NCI-H526 (cell line): Measurements from ENCODE around the gene KRTAP9-4.
"Not testable (repeated sequence)": the region's sequence is repeated elsewhere in the genome, so short reads cannot be mapped to it uniquely, and the experiment has no call there.

Experiments used
- DNase-seq, 2 experiments: peaks; one replicate each; lab custom pipeline; 2025; lab: John Stamatoyannopoulos, UW

The KRTAP9-4 gene

GRCh38 chr17:41265078-41265477 lies 15.6 kb downstream of the KRTAP9-4 start, which contains the start of gene KRTAP9-6:
Gene KRTAP9-6 (plus strand): TSS chr17:41265378. CDS start chr17:41265378, 0 bp downstream.
- no peak for DNase-seq

DNA sequence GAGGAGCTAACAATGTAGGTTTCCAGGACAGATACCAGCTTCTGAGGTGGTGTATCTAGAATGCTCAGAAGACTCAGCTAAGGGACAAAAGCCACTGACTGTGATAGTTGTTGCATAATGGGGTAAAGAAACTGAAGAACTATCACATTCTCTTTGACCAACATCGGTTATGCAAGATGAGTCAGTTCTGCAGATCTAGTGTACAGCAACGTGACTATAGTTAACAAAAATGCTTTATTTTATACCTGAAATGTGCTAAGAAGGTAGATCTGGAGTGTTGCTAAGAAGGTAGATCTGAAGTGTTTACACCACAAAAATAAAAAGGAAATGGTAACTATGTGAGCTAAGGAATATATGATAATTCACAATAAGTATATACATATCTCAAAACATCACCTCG lies 18.2 kb downstream of the KRTAP9-4 start:
- no peak for DNase-seq

GRCh38 chr17:41271323-41271722 lies 21.8 kb downstream of the KRTAP9-4 start:
- not testable (repeated sequence) for DNase-seq

GRCh38 chr17:41271858-41272257 lies 22.4 kb downstream of the KRTAP9-4 start:
- no peak for DNase-seq

DNA sequence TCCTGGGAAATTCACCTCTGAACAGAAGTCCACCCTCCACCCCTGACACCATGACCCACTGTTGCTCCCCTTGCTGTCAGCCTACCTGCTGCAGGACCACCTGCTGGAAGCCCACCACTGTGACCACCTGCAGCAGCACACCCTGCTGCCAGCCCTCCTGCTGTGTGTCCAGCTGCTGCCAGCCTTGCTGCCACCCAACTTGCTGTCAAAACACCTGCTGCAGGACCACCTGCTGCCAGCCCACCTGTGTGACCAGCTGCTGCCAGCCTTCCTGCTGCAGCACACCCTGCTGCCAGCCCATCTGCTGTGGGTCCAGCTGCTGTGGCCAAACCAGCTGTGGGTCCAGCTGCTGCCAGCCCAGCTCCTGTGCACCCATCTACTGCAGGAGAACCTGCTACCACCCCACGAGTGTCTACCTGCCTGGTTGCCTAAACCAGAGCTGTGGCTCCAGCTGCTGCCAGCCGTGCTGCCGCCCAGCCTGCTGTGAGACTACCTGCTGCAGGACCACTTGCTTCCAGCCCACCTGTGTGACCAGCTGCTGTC lies 26.2 kb downstream of the KRTAP9-4 start, which contains the start of gene KRTAP9-7:
KRTAP9-7 (plus strand) TSS at position 51 of the 543 bp plus-strand sequence; CDS start at position 51, 0 bp downstream.
- not testable (repeated sequence) for DNase-seq

- no peak for DNase-seq
Measured at GRCh38 chr17:41278176-41278955, 28.9 kb downstream of the KRTAP9-4 start.

GRCh38 chr17:41284043-41284442 lies 34.6 kb downstream of the KRTAP9-4 start:
- no peak for DNase-seq

GRCh38 chr17:41284546-41284945 lies 35.1 kb downstream of the KRTAP9-4 start:
- no peak for DNase-seq

GRCh38 chr17:41287050-41287449 lies 37.6 kb downstream of the KRTAP9-4 start:
- no peak for DNase-seq

DNA sequence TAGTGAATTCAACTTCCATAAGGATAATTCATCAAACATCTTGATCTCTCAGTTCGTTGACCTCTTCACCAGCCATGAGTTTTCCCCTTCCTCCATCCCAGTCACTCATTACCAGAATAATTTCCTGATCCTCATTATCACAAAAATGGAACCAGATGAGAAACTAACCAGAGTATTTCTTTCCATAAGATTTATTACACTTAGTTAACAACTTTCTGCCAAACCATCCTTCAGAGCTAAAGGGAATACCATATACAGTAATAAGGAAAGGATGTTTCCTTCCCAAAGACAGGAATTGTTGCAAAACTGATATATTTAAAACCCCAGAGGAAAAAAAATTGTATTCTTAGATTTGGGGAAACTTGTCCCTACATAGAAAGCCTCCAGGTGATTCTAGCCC lies 44.5 kb downstream of the KRTAP9-4 start:
- no peak for DNase-seq

DNA sequence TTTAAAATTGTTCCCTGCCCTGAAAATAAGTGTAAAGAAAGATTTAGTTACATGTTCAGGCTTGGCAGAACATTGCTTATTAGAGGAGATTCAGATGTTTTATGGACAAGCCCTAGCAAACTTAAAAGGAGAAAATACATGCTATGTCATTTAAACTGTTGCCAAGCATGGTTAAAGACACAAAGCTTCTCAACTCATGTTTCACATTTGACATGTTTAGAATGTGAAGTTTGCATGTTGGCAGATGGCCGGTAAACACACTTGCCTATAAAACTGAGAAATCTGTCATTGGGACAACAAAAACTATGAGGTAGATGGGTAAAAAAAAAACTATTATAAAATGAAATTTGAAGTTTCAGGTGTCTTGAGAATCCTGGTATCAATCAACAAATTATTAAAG lies 47.4 kb downstream of the KRTAP9-4 start:
- no peak for DNase-seq

GRCh38 chr17:41298458-41299135 lies 49.1 kb downstream of the KRTAP9-4 start:
- no peak for DNase-seq
